Endothelial cell (in vitro differentiated cells): ENCODE data around the gene BRINP2. TPM values are rescaled to one million over a fixed set of nuclear protein-coding genes. Genes with fewer than 3 reads are reported as not detected.

Experiments
- DNase-seq: peaks from one replicate; pipeline ENCODE4 v3.0.0; 2021; ENCODE audit warnings: low spot score
- H3K27ac Mint-ChIP-seq: one replicate; pipeline ENCODE4 v1.8.0; 2021; ENCODE audit warnings: mixed read lengths, inconsistent platforms; ENCODE audit not compliant: unreplicated experiment
- H3K27me3 Mint-ChIP-seq: one replicate; pipeline ENCODE4 v1.8.0; 2021; ENCODE audit warnings: mild to moderate bottlenecking, moderate library complexity, mixed read lengths, inconsistent platforms; ENCODE audit not compliant: unreplicated experiment
- H3K36me3 Mint-ChIP-seq: one replicate; pipeline ENCODE4 v1.8.0; 2021; ENCODE audit warnings: mild to moderate bottlenecking, low read depth, mixed read lengths, inconsistent platforms; ENCODE audit not compliant: unreplicated experiment
- H3K4me1 Mint-ChIP-seq: one replicate; pipeline ENCODE4 v1.8.0; 2021; ENCODE audit warnings: mild to moderate bottlenecking, mixed read lengths, inconsistent platforms; ENCODE audit not compliant: unreplicated experiment
- H3K4me3 Mint-ChIP-seq: one replicate; pipeline ENCODE4 v1.8.0; 2021; ENCODE audit warnings: mild to moderate bottlenecking, mixed read lengths, inconsistent platforms; ENCODE audit not compliant: unreplicated experiment
- H3K9me3 Mint-ChIP-seq: one replicate; pipeline ENCODE4 v1.8.0; 2021; ENCODE audit warnings: mixed read lengths, inconsistent platforms; ENCODE audit not compliant: unreplicated experiment
- total RNA-seq: library from RNA; stranded (reverse); fragmentation: NEBNext Ultra II Directional; extraction: Animal tissue kit (Norgen Biotek cat#: 25700); gene quantifications from one replicate; pipeline ENCODE4 v1.2.1, GENCODE V29; 2021; ENCODE audit not compliant: unreplicated experiment
- TF ChIP-seq, protein P1 (sequence below): fragments of 200-600 bp; sonication (generic); IDR thresholded peaks from one replicate; pipeline ENCODE4 v1.5.0; 2021; ENCODE audit warnings: antibody characterized with exemption; ENCODE audit not compliant: unreplicated experiment

BRINP2 gene
- total RNA-seq, 1 donor from 2014 or later = 0.59 TPM

GRCh38 chr1:177228693-177229065, 57.9 kb downstream of the BRINP2 start:
- H3K27me3 Mint-ChIP-seq = peaks cover 1% of the 10 kb centered on the region
- no peaks in the 10 kb centered on the region for H3K9me3 Mint-ChIP-seq
- no peak for DNase-seq
- no peak overlapping the region for H3K27ac Mint-ChIP-seq
- H3K36me3 Mint-ChIP-seq = no peaks in the 10 kb centered on the region
- TF ChIP-seq, protein P1, sequence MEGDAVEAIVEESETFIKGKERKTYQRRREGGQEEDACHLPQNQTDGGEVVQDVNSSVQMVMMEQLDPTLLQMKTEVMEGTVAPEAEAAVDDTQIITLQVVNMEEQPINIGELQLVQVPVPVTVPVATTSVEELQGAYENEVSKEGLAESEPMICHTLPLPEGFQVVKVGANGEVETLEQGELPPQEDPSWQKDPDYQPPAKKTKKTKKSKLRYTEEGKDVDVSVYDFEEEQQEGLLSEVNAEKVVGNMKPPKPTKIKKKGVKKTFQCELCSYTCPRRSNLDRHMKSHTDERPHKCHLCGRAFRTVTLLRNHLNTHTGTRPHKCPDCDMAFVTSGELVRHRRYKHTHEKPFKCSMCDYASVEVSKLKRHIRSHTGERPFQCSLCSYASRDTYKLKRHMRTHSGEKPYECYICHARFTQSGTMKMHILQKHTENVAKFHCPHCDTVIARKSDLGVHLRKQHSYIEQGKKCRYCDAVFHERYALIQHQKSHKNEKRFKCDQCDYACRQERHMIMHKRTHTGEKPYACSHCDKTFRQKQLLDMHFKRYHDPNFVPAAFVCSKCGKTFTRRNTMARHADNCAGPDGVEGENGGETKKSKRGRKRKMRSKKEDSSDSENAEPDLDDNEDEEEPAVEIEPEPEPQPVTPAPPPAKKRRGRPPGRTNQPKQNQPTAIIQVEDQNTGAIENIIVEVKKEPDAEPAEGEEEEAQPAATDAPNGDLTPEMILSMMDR = no peak
- no peak overlapping the region for H3K4me3 Mint-ChIP-seq
- no peaks in the 10 kb centered on the region for H3K4me1 Mint-ChIP-seq

- Mint-ChIP-seq H3K4me3 (no peak overlapping the region), H3K27me3 (peaks cover 1% of the 10 kb centered on the region), H3K9me3 (no peaks in the 10 kb centered on the region), H3K4me1 (no peaks in the 10 kb centered on the region), H3K27ac (no peak overlapping the region), H3K36me3 (no peaks in the 10 kb centered on the region)
- TF ChIP-seq, protein P1 = no peak
- DNase-seq = no peak
These were observed 59.0 kb downstream of the BRINP2 start for GRCh38 chr1:177229781-177230180.

- no peaks in the 10 kb centered on the region for H3K4me1 Mint-ChIP-seq
- no peak overlapping the region for H3K4me3 Mint-ChIP-seq
- DNase-seq = no peak
- peaks cover 1% of the 10 kb centered on the region for H3K27me3 Mint-ChIP-seq
- TF ChIP-seq, protein P1 = no peak
- H3K9me3 Mint-ChIP-seq = no peaks in the 10 kb centered on the region
- no peaks in the 10 kb centered on the region for H3K36me3 Mint-ChIP-seq
- H3K27ac Mint-ChIP-seq = no peak overlapping the region
These were observed 59.7 kb downstream of the BRINP2 start for GRCh38 chr1:177230228-177231016.

DNA sequence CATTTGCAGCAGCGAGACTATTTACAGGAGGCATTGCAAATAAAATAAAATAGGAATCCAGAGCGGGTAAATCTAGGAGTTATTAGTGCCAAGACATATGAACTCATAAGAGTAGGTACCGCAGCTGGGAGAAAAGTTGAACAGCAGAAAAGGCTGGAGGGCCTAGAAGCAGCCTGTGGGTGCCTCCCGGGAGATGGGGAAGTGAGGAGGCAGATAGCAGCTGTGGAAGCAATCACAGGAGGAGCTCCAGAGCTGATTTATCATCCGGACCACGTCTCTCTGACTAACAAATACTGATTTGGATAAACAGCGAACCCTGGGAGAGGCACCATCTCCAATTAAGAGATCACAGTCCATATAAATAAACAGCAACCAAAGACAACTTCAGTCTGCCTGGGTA, 64.6 kb downstream of the BRINP2 start:
- Mint-ChIP-seq H3K27me3 (peaks cover 1% of the 10 kb centered on the region), H3K36me3 (no peaks in the 10 kb centered on the region), H3K4me3 (no peak overlapping the region), H3K4me1 (peaks cover 4% of the 10 kb centered on the region), H3K27ac (no peak overlapping the region), H3K9me3 (no peaks in the 10 kb centered on the region)
- DNase-seq = no peak
- TF ChIP-seq, protein P1 = no peak

DNA sequence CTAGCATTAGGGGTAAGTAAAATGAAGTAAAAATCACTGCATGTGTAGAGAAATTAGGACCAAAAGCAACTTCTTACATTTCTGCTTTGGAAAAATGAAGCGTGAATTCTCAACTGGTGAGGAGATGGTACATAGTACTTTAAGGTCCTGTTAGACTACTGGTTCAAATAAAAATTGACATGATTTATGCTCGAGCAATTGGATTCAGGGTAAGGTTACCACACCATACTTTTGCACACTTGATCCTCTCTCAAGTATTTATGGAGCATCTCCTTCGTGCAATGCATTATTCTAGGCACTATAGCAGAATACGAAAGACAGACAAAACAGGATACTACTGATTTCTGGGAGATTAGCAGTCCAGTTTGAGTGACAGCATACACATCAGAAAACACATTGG, 66.2 kb downstream of the BRINP2 start:
- no peaks in the 10 kb centered on the region for H3K9me3 Mint-ChIP-seq
- no peak for DNase-seq
- H3K36me3 Mint-ChIP-seq = no peaks in the 10 kb centered on the region
- peaks cover 4% of the 10 kb centered on the region for H3K4me1 Mint-ChIP-seq
- peaks cover 1% of the 10 kb centered on the region for H3K27me3 Mint-ChIP-seq
- H3K27ac Mint-ChIP-seq = no peak overlapping the region
- TF ChIP-seq, protein P1 = no peak
- H3K4me3 Mint-ChIP-seq = no peak overlapping the region
